ENCODE data around the gene SAT1. TPM values are rescaled to one million over a fixed set of nuclear protein-coding genes. Genes with fewer than 3 reads are reported as not detected.

SAT1 gene
- total RNA-seq, 1 experiment from 2014 or later = 55.2 TPM

GRCh38 chrX:23789386-23790154, 6.6 kb downstream of the SAT1 start:
- Histone ChIP-seq H3K9ac (ENCODE audit: extremely low read depth, insufficient read length, low read length) (no peak overlapping the region), H3K9me3 (ENCODE audit: control insufficient read depth, low read depth, low read length) (no peaks in the 10 kb centered on the region), H3T11ph (ENCODE audit: low read length) (no peak overlapping the region), H3K27ac (ENCODE audit: insufficient read length, low read depth, low read length) (no peak overlapping the region), H2AFZ (ENCODE audit: low read length) (no peak overlapping the region), H3K79me1 (ENCODE audit: insufficient read depth, low read depth, low read length, poor library complexity, severe bottlenecking) (no peaks in the 10 kb centered on the region), H2BK120ac (ENCODE audit: low read depth, low read length, poor library complexity, severe bottlenecking) (no peak overlapping the region), H3K56ac (ENCODE audit: insufficient read length, low read depth, low read length) (no peak overlapping the region), H3K18ac (ENCODE audit: insufficient read length, low read depth, low read length) (no peak overlapping the region), H2BK12ac (ENCODE audit: insufficient read length, low read depth, low read length) (no peak overlapping the region), H3K79me2 (ENCODE audit: insufficient read depth, low read length) (no peaks in the 10 kb centered on the region), H3K27me3 (ENCODE audit: insufficient read depth, low read length) (no peaks in the 10 kb centered on the region), H4K5ac (ENCODE audit: insufficient read length, low read depth, low read length) (no peak overlapping the region), H3K14ac (ENCODE audit: insufficient read depth, low read length) (no peak overlapping the region), H2BK15ac (ENCODE audit: low read depth, low read length) (no peak overlapping the region), H2BK20ac (ENCODE audit: low read depth, low read length, poor library complexity, severe bottlenecking) (no peak overlapping the region), H3K23ac (ENCODE audit: insufficient read length, low read depth, low read length) (no peak overlapping the region), H2BK5ac (ENCODE audit: insufficient read length, low read length) (no peak overlapping the region), H3K23me2 (ENCODE audit: insufficient read length, low read depth, low read length, poor library complexity, severe bottlenecking) (no peaks in the 10 kb centered on the region), H4K20me1 (ENCODE audit: control insufficient read depth, insufficient read depth, insufficient read length) (no peaks in the 10 kb centered on the region), H4K8ac (replicated peaks; ENCODE audit: insufficient read length, low read depth, low read length) (no peak overlapping the region), H3K4me1 (ENCODE audit: insufficient read depth, low read length) (no peaks in the 10 kb centered on the region; the same call in 1 of the 2 replicates), H4K91ac (ENCODE audit: insufficient read length, low read depth, low read length) (no peak overlapping the region), H3K4ac (ENCODE audit: low read depth, low read length) (no peak overlapping the region), H3K4me2 (ENCODE audit: insufficient read depth, insufficient read length, low read length) (no peak overlapping the region), H2AK5ac (ENCODE audit: insufficient read length, low read length) (no peak overlapping the region)
- no peaks in the 10 kb centered on the region for H3K9me3 Mint-ChIP-seq
- H3K27me3 Mint-ChIP-seq (ENCODE audit: low read depth) = no peaks in the 10 kb centered on the region
- WGBS (ENCODE audit: extremely low coverage, insufficient read length, low lambda C conversion rate) = no CpG with 5 or more reads among the region's 8 CpGs
- no peak for TF ChIP-seq CTCF (conservative IDR thresholded peaks at IDR 0.05)
- peaks cover 8 to 19% (median 15%) of the 10 kb centered on the region in 3 experiments; a peak in 6 of 7 replicates for H3K36me3 Mint-ChIP-seq (ENCODE audit: insufficient read depth in 1 of 3, low read depth in 3 of 3)
- H3K4me1 Mint-ChIP-seq = peaks cover 10 to 16% of the 10 kb centered on the region in 2 experiments
- peak overlapping the region in 1 of 3 experiments; percentile 38; a peak in 1 of 7 replicates for H3K27ac Mint-ChIP-seq
- DNase-seq = no peak
- H3K4me3 Mint-ChIP-seq = no peak overlapping the region

All from H9 (cell line).